WERI-Rb-1 (cell line): Measurements from ENCODE around the gene NF1.
"Not testable (repeated sequence)": the region's sequence is repeated elsewhere in the genome, so short reads cannot be mapped to it uniquely, and the experiment has no call there.

ENCODE experiments used
- DNase-seq: peaks from one replicate; pipeline ENCODE4 v3.0.0-alpha.2; 2020
- H3K27ac ChIP-seq: fragments of 250-450 bp; sonication (Bioruptor Pico); 2 replicates; pipeline ENCODE4 v1.5.1; 2020; ENCODE audit warnings: mild to moderate bottlenecking, moderate library complexity
- H3K27me3 ChIP-seq: fragments of 250-450 bp; sonication (Bioruptor Pico); 2 replicates; pipeline ENCODE4 v1.5.1; 2021; ENCODE audit warnings: mild to moderate bottlenecking, low read depth, moderate library complexity; ENCODE audit not compliant: insufficient read depth, severe bottlenecking
- H3K36me3 ChIP-seq: fragments of 250-450 bp; sonication (Bioruptor Pico); 2 replicates; pipeline ENCODE4 v1.5.1; 2020; ENCODE audit warnings: mild to moderate bottlenecking, moderate library complexity
- H3K4me3 ChIP-seq: 2 replicates; pipeline ENCODE4 v1.5.1; 2011; ENCODE audit warnings: low read depth, mild to moderate bottlenecking, control low read depth, low read length
- H3K9me3 ChIP-seq: fragments of 250-450 bp; sonication (Bioruptor Pico); 2 replicates; pipeline ENCODE4 v1.5.1; 2021; ENCODE audit warnings: mild to moderate bottlenecking, moderate library complexity; ENCODE audit not compliant: severe bottlenecking
- CTCF ChIP-seq: IDR thresholded peaks from 2 replicates; pipeline ENCODE4 v1.5.1; 2011; ENCODE audit warnings: low read depth, mild to moderate bottlenecking, control low read depth, inconsistent platforms, low read length

Gene NF1

GRCh38 chr17:31310260-31310659 is 215.5 kb downstream of the NF1 start:
- TF ChIP-seq CTCF = no peak
- no peak overlapping the region for H3K27ac ChIP-seq
- H3K27me3 ChIP-seq = no peaks in the 10 kb centered on the region
- DNase-seq = no peak
- H3K9me3 ChIP-seq = no peaks in the 10 kb centered on the region
- no peaks in the 10 kb centered on the region; the same call in 1 of the 2 replicates for H3K36me3 ChIP-seq
- H3K4me3 ChIP-seq = no peak overlapping the region

- no peak overlapping the region for H3K4me3 ChIP-seq
- no peak for DNase-seq
- no peak for TF ChIP-seq CTCF
- no peak overlapping the region for H3K27ac ChIP-seq
- no peaks in the 10 kb centered on the region for H3K9me3 ChIP-seq
- H3K27me3 ChIP-seq = no peaks in the 10 kb centered on the region
- H3K36me3 ChIP-seq = no peaks in the 10 kb centered on the region; the same call in 1 of the 2 replicates
Measured at GRCh38 chr17:31310886-31311285, 216.1 kb downstream of the NF1 start.

GRCh38 chr17:31311526-31311925 is 216.7 kb downstream of the NF1 start:
- Histone ChIP-seq H3K27ac (no peak overlapping the region), H3K4me3 (no peak overlapping the region), H3K27me3 (no peaks in the 10 kb centered on the region), H3K36me3 (no peaks in the 10 kb centered on the region; the same call in 1 of the 2 replicates), H3K9me3 (no peaks in the 10 kb centered on the region)
- DNase-seq = no peak
- no peak for TF ChIP-seq CTCF

GRCh38 chr17:31312223-31312622 is 217.4 kb downstream of the NF1 start:
- H3K9me3 ChIP-seq, H3K27ac ChIP-seq, H3K4me3 ChIP-seq, DNase-seq, H3K27me3 ChIP-seq, H3K36me3 ChIP-seq: not testable (repeated sequence)

- no peak for TF ChIP-seq CTCF
- no peak within 1 kb of the TSS for H3K4me3 ChIP-seq
- DNase-seq = no peak
- no peaks in the 10 kb centered on the region; the same call in 1 of the 2 replicates for H3K36me3 ChIP-seq
- H3K27me3 ChIP-seq = no peaks in the 10 kb centered on the region
- H3K27ac ChIP-seq = no peak within 1 kb of the TSS
- H3K9me3 ChIP-seq = no peaks in the 10 kb centered on the region
Measured at GRCh38 chr17:31313982-31314781, 219.4 kb downstream of the NF1 start, which contains the start of gene EVI2B. Gene EVI2B (minus strand): TSS chr17:31314054. CDS start chr17:31305609, 8,445 bp downstream.

- H3K36me3 ChIP-seq = no peaks in the 10 kb centered on the region; the same call in 1 of the 2 replicates
- H3K27ac ChIP-seq = no peak overlapping the region
- TF ChIP-seq CTCF = no peak
Measured at GRCh38 chr17:31314782-31315100, 220.0 kb downstream of the NF1 start.

More at GRCh38 chr17:31314782-31315100, 220.0 kb downstream of the NF1 start:
- no peak for DNase-seq
- Histone ChIP-seq H3K4me3 (no peak overlapping the region), H3K27me3 (no peaks in the 10 kb centered on the region), H3K9me3 (no peaks in the 10 kb centered on the region)
